ENCODE measurements around the gene ZNF837.

The ZNF837 gene

DNA sequence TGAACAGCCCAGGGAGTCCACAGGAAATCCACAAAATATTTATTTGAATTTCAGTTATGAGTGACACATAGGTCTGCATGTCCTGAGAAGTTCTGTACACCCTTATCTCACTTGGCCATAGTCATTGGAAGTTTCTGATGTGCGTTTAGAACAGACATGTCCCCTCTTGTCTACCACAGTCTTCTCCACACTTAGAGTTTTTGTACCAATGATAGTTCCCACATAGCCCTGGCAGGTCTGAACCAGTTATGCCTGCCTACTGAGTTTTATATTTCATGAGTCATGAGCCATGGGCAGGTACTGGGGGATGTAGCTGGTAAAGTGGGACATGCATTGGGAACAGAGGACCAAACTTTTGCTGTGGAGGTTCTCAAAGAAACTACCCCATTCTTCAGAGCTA, 47.8 kb upstream of the ZNF837 start:
- ATAC-seq, result no peak
- TF ChIP-seq ISL1 (CRISPR knock-in tag; IDR thresholded peaks at IDR 0.05) (no peak), TSHZ2 (CRISPR knock-in tag; IDR thresholded peaks at IDR 0.05) (no peak)

DNA sequence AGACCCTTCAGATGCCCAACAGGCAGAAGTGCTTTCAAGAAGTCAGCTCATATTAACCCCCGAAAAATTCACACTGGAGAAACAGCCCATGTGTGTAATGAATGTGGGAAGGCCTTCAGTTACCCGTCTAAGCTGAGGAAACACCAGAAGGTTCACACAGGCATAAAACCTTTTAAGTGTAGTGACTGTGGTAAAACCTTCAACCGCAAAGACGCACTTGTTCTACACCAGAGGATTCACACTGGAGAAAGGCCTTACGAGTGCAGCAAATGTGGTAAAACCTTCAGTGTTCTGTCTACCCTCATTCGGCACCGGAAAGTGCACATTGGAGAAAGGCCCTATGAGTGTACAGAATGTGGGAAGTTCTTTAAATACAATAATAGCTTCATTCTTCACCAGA, 36.2 kb upstream of the ZNF837 start:
- no peak for ATAC-seq
- no peak for TF ChIP-seq TOX (CRISPR knock-in tag; IDR thresholded peaks at IDR 0.05; ENCODE audit: borderline replicate concordance)

GRCh38 chr19:58416604-58417003, 35.8 kb upstream of the ZNF837 start:
- TF ChIP-seq, protein P1, sequence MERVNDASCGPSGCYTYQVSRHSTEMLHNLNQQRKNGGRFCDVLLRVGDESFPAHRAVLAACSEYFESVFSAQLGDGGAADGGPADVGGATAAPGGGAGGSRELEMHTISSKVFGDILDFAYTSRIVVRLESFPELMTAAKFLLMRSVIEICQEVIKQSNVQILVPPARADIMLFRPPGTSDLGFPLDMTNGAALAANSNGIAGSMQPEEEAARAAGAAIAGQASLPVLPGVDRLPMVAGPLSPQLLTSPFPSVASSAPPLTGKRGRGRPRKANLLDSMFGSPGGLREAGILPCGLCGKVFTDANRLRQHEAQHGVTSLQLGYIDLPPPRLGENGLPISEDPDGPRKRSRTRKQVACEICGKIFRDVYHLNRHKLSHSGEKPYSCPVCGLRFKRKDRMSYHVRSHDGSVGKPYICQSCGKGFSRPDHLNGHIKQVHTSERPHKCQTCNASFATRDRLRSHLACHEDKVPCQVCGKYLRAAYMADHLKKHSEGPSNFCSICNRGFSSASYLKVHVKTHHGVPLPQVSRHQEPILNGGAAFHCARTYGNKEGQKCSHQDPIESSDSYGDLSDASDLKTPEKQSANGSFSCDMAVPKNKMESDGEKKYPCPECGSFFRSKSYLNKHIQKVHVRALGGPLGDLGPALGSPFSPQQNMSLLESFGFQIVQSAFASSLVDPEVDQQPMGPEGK (CRISPR knock-in tag; IDR thresholded peaks at IDR 0.05; ENCODE audit: borderline replicate concordance), result no peak
- TF ChIP-seq ZFP30 (CRISPR knock-in tag; IDR thresholded peaks at IDR 0.05), result no peak
- no peak for TF ChIP-seq ZNF70 (CRISPR knock-in tag; IDR thresholded peaks at IDR 0.05)
- TF ChIP-seq CREB5 (CRISPR knock-in tag; IDR thresholded peaks at IDR 0.05; ENCODE audit: low read depth), result no peak
- no peak for TF ChIP-seq TSHZ2 (CRISPR knock-in tag; IDR thresholded peaks at IDR 0.05)
- TF ChIP-seq ISL1 (CRISPR knock-in tag; IDR thresholded peaks at IDR 0.05), result no peak
- TF ChIP-seq, protein P2, sequence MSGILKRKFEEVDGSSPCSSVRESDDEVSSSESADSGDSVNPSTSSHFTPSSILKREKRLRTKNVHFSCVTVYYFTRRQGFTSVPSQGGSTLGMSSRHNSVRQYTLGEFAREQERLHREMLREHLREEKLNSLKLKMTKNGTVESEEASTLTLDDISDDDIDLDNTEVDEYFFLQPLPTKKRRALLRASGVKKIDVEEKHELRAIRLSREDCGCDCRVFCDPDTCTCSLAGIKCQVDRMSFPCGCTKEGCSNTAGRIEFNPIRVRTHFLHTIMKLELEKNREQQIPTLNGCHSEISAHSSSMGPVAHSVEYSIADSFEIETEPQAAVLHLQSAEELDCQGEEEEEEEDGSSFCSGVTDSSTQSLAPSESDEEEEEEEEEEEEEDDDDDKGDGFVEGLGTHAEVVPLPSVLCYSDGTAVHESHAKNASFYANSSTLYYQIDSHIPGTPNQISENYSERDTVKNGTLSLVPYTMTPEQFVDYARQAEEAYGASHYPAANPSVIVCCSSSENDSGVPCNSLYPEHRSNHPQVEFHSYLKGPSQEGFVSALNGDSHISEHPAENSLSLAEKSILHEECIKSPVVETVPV (CRISPR knock-in tag; IDR thresholded peaks at IDR 0.05), result no peak
- TF ChIP-seq CSDC2 (CRISPR knock-in tag; IDR thresholded peaks at IDR 0.05), result no peak
- TF ChIP-seq ARNTL (CRISPR knock-in tag; IDR thresholded peaks at IDR 0.05; ENCODE audit: borderline replicate concordance, low read depth), result no peak
- TF ChIP-seq BACH2 (CRISPR knock-in tag; IDR thresholded peaks at IDR 0.05; ENCODE audit: borderline replicate concordance), result no peak
- no peak for TF ChIP-seq TCF4 (CRISPR knock-in tag; IDR thresholded peaks at IDR 0.05; ENCODE audit: borderline replicate concordance)
- TF ChIP-seq GLIS3 (CRISPR knock-in tag; IDR thresholded peaks at IDR 0.05), result no peak
- TF ChIP-seq ZFP3 (CRISPR knock-in tag; IDR thresholded peaks at IDR 0.05), result no peak
- no peak for TF ChIP-seq PPARA (CRISPR knock-in tag; IDR thresholded peaks at IDR 0.05; ENCODE audit: borderline replicate concordance)
- TF ChIP-seq ZC3H10 (CRISPR knock-in tag; IDR thresholded peaks at IDR 0.05), result no peak
- TF ChIP-seq OSR1 (CRISPR knock-in tag; IDR thresholded peaks at IDR 0.05), result no peak
- TF ChIP-seq RARB (CRISPR knock-in tag; IDR thresholded peaks at IDR 0.05), result no peak
- TF ChIP-seq POU6F1 (CRISPR knock-in tag; IDR thresholded peaks at IDR 0.05; ENCODE audit: borderline replicate concordance, low read depth), result no peak
- TF ChIP-seq SNAI2 (CRISPR knock-in tag; IDR thresholded peaks at IDR 0.05), result no peak
- TF ChIP-seq ESRRG (CRISPR knock-in tag; IDR thresholded peaks at IDR 0.05), result no peak
- no peak for ATAC-seq
